Hippocampal formation (tissue), 2 donors: ENCODE measurements around the gene RALGPS1.

ENCODE experiments used
- DNase-seq, 2 donors: peaks; one replicate each; lab custom pipeline; 2025; lab: John Stamatoyannopoulos, UW

Gene RALGPS1, protein sequence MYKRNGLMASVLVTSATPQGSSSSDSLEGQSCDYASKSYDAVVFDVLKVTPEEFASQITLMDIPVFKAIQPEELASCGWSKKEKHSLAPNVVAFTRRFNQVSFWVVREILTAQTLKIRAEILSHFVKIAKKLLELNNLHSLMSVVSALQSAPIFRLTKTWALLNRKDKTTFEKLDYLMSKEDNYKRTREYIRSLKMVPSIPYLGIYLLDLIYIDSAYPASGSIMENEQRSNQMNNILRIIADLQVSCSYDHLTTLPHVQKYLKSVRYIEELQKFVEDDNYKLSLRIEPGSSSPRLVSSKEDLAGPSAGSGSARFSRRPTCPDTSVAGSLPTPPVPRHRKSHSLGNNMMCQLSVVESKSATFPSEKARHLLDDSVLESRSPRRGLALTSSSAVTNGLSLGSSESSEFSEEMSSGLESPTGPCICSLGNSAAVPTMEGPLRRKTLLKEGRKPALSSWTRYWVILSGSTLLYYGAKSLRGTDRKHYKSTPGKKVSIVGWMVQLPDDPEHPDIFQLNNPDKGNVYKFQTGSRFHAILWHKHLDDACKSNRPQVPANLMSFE

DNA sequence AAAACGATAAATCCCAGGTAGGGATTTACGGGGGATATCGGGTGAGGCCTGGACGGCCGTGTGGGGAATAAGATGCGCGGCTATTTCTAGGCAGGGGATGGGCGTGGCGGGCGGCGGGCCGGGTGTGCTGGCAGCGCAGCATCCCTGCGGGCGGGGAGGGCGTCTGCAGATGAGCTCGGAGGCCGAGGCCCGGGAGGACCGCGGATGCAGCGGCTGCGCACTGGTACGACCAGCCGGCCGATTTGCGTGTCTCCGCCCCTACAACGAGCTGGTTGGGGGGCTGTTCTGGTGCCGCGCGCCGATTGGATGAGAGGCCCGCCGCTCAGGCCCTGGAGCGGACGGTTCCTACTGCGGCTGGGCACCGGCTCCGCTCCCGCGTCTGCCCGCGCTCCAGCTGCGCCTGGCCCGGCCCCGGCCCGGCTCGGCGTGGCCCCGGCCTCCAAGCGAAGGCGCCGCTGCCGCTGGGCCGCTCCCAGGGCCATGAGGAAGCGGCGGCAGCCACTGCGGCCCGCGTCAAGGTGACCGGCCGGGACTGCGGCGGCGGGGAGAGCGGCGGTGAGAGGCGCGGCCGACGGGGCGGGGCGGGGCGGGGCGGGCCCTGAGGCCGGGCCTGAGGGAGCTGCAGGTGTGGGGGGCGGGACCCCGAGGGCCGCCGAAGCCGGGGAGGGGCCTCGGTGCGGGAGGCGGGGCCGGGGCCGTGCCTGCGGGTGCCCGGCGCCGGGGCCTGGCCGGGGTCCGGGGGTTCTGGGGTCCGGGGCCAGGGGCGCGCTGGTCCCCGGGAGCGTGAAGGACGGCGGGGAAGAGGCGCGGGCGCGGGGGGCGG, at the start of gene RALGPS1:
Gene RALGPS1 (plus strand): TSS at position 325 of the 823 bp plus-strand sequence. CDS start 47,508 bp downstream, outside the sequence.
- DNase-seq = peak; percentile 95 to 96

DNA sequence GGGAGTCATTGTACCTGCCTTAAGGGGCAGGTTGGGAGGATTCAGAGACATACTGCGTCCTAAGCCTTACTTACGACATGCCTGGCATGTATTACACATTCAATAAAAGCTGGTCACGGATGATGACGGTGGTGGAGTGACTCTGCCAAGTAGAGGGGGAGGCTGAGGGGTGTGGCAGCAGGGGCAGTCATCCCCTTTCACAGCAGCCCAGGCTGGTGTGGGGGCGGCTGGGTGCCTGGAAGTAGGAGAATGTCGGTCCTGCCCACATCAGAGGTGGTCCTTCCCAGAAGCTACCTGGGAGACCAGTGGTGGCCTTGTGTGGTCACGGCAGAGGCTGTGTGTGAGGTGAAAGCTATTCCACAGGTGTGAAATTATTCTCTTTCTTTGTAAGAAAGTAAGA, 45.2 kb upstream of the RALGPS1 start:
- DNase-seq = no peak

DNA sequence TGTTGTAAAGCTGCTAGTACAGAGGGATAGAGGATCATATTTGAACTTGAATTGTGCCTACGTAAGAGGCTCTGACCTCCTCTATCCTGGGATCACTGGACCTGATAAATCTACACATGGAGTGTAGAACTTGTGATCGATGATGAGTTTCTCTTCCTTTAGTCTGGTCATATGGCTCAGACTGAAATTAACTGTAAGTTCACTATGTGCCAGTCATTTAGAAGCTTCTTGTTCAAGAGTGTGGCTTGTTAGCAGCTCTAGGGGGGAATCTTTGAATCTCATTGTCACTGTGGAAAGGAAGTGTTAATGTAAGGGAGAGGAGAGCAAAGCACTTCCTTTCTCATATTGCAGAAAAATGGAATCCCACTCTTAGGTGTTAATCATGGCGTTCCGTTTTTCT, 42.1 kb upstream of the RALGPS1 start:
- DNase-seq = no peak

DNA sequence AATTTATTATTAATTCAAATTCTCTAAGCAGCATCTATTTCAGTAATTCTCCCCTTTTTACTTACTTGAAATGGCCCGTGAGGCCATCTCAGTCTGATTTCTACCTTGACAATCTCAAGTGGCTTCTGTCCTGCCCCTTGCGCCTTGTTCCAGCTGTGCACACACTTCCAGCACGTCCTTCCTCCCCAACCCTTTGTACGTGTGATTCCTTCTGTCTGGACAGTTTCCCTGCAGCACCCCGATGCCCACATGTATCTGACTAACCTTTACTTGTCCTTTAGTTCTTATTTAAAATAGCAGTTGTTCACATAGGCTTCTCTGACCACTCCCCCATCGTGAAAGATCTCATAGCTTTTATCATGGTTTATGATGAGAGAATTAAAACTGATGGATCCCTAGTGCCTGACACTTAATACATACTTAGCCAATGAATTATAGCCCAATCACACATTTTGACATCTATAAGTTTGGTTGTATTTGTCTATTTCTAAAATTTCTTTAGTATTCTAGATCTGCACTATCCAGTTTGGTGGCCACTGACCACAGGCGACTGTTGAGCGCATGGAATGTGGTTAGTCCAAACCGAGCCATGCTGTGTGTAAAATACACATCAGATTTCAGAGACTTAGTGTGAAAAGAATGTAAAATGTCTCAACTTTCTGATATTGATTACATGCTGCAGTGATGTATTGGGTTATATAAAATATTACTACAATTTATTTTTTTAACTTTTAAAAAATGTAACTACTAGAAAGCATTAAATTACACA, 39.9 kb upstream of the RALGPS1 start:
- DNase-seq = no peak

DNA sequence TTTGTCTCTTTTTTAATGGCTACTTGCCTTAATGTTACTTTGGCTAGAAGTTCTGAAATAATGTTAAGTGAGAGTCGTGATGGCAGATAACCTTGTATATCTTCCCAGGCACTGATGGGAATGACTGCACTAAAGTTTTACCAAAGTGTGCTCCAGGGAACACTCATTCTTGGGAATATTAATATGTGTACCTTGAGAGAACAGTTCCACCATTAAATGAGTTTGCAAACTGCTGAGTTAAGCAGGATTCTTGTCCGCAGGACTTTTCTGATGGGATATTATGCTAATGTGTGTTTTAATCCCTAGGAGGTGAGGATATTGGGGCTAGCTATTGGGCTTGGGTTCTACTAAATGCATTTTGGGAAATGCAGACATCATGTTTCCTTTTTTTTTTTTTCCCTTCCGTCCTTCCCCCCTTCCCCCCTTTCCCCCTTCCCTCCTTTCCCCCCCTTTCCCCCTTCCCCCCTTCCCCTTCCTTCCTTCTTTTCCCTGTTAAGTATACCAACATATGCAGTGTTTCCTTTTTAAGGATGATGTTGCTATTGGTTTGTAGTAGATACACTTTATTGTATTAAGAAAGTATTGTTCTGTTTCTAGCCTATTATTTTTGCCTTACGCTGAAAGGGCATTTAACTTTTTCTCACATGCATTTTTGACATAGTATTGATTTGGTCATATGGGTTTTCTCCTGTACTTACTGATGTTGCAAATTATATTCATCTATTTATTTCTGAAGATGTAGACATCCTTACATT, 38.6 kb upstream of the RALGPS1 start:
- DNase-seq = no peak

DNA sequence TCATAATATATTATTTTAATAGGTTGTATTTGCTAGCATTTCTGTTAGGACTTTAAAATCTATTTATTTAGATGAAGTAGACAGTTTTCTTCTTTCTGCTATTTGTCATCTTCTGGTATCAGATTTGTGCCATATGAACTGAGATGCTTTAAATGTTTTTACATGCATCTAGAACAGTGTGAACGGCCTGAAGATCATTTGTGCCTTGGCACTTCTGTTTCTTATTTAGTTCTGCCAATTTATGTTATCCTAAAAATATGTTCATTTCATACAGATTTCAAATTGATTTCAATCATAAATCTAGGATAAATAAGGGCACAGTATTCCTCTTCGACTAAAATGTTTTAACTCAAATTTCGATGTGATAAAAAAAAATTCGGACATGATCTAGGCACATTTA, 38.1 kb upstream of the RALGPS1 start:
- no peak for DNase-seq

DNA sequence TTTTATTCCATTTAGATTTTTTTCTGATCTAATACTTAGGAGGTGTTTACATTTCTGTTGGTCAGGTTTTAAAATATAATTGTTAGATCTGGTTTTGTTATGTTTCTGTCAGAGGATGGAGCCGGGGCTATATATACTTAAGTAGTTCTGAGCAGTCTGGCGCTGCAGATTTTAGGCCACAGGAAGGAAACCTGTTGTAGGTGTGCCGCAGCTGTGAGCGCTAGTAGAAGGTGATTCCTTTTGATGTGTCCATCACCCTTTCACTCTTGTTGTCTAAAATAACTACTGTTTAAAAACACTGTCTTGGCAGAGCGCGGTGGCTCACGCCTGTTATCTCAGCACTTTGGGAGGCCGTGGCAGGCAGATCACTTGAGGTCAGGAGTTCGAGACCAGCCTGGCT, 37.2 kb upstream of the RALGPS1 start:
- DNase-seq = no peak

DNA sequence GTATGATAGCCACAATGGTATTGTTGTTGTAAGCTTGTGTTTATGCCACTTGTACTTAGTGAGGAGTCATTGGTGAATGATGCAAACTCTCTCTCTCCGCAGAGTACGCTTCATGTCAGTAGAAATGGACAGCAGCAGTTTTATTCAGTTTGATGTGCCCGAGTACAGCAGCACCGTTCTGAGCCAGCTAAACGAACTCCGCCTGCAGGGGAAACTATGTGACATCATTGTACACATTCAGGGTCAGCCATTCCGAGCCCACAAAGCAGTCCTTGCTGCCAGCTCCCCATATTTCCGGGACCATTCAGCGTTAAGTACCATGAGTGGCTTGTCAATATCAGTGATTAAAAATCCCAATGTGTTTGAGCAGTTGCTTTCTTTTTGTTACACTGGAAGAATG, 35.3 kb upstream of the RALGPS1 start:
- DNase-seq = no peak

DNA sequence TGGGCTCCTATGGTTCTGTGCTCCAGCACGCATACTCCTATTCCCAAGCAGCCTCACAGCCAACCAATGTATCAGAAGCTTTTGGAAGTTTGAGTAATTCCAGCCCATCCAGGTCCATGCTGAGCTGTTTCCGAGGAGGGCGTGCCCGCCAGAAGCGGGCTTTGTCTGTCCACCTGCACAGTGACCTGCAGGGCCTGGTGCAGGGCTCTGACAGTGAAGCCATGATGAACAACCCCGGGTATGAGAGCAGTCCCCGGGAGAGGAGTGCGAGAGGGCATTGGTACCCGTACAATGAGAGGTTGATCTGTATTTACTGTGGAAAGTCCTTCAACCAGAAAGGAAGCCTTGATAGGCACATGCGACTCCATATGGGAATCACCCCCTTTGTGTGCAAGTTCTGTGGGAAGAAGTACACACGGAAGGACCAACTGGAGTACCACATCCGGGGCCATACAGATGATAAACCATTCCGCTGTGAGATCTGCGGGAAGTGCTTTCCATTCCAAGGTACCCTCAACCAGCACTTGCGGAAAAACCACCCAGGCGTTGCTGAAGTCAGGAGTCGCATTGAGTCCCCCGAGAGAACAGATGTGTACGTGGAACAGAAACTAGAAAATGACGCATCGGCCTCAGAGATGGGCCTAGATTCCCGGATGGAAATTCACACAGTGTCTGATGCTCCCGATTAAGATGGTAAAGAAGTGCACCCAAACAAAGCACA, 34.2 kb upstream of the RALGPS1 start:
- DNase-seq = no peak

DNA sequence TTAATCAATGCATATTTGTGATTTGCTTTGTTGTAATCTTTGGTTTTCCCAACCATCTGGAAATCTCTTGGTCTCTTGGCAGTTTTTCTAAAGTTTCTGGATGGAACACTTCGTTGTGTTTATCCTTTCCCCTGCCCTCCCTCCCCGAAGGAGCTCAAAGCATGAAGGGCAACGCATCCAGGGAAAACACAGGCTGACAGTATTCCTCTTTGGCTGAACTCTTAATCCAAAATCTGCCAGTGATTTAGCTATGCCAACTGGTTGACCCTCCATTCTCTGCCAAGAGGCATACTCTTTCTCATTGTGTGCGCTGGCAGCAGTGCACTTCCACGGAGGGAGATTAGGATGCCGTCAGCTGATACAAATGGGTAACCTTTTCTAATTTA, 33.6 kb upstream of the RALGPS1 start:
- DNase-seq = peak; percentile 35 to 71

DNA sequence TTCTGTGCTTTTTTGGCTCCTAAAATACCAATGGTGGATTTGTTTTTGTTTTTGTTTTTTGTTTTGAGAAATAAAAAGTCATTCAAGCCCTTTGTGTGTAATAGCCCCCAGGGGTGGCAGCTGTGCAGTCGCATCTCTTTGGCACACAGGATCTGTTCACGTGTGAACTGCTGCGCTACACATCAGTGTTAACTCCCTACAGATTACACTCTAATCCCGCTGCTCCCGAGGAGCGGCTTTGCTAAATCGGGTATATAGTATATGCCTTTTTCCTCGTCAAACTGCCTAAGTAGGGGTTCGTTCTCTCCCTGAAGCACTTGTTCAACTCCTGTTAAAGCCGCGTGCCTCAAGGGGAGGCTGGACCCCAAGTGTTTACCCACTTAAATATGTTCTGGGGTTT, 31.8 kb upstream of the RALGPS1 start:
- no peak for DNase-seq

DNA sequence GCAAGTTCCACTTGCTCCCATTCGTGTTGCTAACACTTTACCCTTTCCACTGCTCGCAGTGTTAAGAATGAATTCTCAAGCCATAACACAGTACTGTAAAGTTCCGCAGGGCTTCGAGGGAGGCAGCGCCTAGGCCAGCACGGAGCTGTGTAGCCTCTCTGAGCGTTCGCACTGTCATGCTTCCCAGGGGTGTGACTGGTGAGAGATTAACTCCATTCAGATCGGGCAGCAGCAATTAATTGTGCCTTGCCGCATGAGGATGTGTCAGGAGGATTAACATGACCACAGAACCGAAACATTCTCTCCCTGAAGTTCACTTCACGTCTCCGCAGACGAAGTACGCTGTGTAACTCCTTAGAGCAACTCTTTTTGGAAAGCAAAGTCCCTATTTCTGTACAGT, 30.9 kb upstream of the RALGPS1 start:
- no peak for DNase-seq

DNA sequence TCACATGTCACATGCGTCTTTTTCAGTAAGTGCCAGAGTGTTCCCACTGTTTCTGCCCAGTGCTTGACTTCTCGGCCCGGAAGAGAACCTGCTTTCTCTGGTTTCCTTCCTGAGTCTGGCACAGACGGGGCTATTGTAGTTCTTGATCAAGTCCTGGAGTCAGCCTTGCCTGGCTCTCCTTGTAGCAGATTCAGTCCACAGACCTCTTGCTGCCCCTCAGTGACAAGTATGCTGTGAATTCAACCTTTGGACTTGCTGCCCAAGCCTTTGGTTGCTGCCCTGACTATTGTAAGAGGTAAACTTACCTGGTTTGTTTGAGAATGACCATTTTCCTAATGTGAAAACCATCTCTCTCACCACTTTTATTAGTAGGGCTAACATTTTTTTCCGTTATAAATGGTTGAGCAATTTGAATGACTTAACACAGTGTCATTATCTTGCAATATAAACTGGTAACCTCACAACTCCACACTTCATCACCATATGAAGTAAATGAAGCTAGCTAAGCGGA, 29.4 kb upstream of the RALGPS1 start:
- DNase-seq = no peak

DNA sequence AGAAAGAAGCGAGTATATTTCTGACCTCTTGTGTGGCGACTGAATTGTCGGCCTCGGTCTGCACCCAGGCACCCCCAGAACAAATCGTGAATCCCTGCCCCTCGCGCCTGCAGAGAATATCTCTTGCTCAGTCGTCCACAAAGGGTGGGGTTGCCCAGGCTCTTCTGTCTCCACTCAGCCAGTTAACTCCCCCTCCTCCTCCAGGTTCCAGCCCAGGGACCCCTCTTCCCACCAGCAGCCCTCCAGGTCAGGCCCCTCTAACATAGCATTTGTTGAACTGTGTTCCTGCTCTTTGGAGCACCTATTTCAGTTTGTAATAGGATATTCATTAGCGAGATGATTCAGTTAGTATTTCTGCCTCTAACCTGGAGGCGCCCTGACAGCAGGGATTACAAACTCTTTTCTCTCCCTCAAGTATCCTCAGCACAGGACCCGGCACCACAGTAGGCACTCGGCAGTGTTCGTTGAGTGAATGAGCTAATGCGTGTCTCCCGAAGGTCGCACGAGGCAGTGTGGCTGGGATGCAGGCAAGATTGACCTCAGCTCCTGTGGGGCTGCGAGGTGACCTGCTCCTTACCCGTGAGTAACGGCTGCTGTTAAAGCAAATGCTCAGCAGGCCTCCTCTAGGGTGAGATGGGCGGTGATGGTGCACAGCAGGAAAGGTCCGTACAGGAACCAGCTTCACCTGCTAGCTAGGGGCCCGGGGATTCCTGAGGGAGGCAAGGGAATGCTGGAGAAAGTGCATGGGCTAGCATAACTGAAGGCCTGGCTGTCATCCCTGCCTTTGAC, 28.4 kb upstream of the RALGPS1 start:
- DNase-seq = no peak

DNA sequence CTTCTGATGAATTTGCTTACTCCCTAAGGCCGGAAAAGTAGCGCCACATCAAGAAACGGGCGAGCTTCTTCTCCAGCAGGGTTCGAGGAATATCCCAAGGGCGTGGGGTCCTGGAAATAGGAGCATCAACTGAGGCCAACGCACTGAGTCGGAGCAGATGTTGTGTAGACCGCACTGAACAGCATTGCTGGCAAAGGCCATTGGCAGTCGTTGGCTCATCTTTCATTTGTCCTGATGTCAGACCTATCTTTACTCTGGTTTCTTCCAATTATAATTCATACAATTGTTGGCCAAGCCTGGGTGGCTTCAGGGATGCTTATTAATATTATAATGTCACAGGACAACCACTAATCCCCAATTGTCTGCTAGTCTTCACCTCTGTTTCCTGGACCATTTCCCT, 27.7 kb upstream of the RALGPS1 start:
- DNase-seq = no peak

DNA sequence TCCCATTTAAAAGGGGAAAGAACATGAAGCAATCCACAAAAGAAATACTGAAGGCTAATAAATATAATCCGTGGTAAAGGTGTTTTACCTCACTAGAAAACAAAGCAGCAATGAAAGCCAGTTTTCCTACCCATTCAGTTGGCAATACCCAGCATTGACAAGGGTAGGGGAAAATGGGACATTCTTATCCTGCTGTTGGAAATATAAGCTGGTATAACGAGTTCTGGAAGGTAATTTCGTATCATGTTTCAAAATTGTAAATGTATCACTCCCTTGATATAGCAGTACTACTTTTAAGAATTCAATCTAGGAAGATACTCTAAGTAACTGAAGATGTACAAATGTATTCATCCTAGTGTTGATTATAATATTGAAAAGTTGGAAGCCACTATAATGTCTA, 22.9 kb upstream of the RALGPS1 start:
- no peak for DNase-seq

DNA sequence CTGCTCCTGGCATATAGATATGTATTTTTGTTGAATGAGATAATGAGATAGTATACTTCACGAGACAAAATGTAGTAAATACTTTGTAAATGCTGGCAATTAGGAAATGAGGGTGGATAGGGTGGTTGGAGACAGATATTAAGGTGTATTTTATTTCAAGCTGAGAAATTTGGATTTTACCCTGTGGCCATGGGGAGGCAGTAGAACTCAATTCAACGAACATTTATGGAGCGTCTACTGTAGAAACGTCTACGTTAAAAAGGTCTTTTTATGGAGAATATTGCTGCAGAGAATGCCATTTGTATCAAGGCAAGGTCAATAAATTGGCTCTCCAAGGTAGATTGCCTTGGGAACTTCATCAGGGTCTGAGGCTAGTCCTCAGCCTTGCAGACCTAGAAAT, 21.5 kb upstream of the RALGPS1 start:
- no peak for DNase-seq

DNA sequence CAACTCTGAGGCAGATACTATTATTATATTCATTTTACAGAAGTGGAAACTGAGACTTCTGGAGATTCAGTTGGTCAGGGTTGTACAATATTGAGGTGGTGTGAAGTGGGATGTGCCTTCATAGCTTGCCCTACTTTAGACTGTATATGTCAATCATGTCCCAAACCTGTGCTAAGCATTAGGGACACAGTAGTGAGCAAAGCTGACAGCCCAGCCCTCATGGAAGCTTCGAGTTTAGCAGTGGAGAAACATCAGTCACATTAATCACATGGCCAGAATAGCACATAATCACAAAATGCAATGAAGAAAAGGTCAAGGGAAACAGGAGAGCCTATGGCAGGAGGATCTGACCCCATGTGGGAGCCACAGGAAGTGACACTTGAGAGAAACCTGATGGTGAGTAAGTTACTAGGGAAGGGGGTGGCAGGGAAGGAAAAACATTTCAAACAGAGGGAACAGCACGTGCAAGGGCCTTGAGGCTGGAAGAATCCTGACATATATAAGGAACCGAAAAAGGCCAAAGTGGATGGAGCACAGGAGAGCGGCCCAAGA, 20.5 kb upstream of the RALGPS1 start:
- no peak for DNase-seq

DNA sequence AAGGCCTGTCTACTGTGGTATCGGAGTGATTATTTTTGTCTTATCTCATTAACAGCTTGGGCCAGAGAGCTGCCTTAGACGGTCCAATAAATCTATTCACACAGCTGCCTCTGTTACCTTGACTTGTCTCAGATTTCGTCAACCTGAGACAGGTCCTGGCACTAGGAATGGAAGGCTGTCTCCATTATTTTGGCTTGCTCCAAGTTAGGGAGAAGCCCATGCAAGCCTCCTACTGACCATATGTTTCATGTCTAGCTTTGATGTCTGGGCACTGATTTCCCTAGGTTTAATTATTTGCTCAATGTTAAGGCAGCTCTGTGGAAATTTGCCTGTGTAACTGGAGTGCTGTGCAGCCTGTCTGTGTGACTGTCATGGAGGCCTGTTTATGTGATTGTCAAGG, 12.4 kb upstream of the RALGPS1 start:
- no peak for DNase-seq
